Transverse colon (tissue), 4 donors: ENCODE results near the gene USP53. TPM values are rescaled to one million over a fixed set of nuclear protein-coding genes. Genes with fewer than 3 reads are reported as not detected.

ENCODE experiments used
- DNase-seq: peaks from one replicate; pipeline ENCODE4 v3.0.0-alpha.2; 2019
- H3K27ac ChIP-seq, 4 donors: fragments of 200-600 bp; sonication (generic); 2 replicates each; pipeline ENCODE4 v1.5.1; 2016 to 2018; ENCODE audit warnings: inconsistent platforms in 4 of 4
- H3K27me3 ChIP-seq: fragments of 200-600 bp; sonication (generic); 2 replicates; pipeline ENCODE4 v1.5.1; 2017; ENCODE audit warnings: inconsistent platforms
- H3K36me3 ChIP-seq, 4 donors: fragments of 200-600 bp; sonication (generic); 2 replicates each; pipeline ENCODE4 v1.5.1; 2017 to 2019; ENCODE audit warnings: inconsistent platforms in 4 of 4
- H3K4me1 ChIP-seq, 4 donors: fragments of 200-600 bp; sonication (generic); 2 replicates each; pipeline ENCODE4 v1.5.1; 2017 to 2020; ENCODE audit warnings: inconsistent platforms in 4 of 4
- H3K4me3 ChIP-seq, 4 donors: fragments of 200-600 bp; sonication (generic); 1 replicate in 1 of 4; 2 replicates in 3 of 4; pipeline versions ENCODE4 v1.5.1 to v1.6.1; 2017 to 2019; ENCODE audit warnings: inconsistent platforms in 4 of 4
- H3K9me3 ChIP-seq, 2 donors: fragments of 200-600 bp; sonication (generic); 2 replicates each; pipeline ENCODE4 v1.5.1; 2017 to 2019; ENCODE audit warnings: inconsistent platforms in 2 of 2
- CTCF ChIP-seq, 5 experiments: fragments of 200-600 bp in 3 of 5; fragments of 450-650 bp in 2 of 5; sonication (generic) in 3 of 5; IDR thresholded peaks; 1 replicate in 2 of 5; 2 replicates in 3 of 5; pipeline ENCODE4 v1.5.1; 2016 to 2017; ENCODE audit warnings: antibody characterized with exemption in 5 of 5, inconsistent platforms in 3 of 5, mild to moderate bottlenecking in 2 of 5, moderate library complexity in 1 of 5
- EP300 ChIP-seq: sonication (generic); formaldehyde crosslinking; IDR thresholded peaks from one replicate; pipeline ENCODE4 v1.6.1; 2017; ENCODE audit warnings: antibody characterized with exemption, low read depth
- POLR2A ChIP-seq: fragments of 450-650 bp; IDR thresholded peaks from one replicate; pipeline ENCODE4 v1.6.1; 2016; ENCODE audit warnings: antibody characterized with exemption, mild to moderate bottlenecking, moderate library complexity
- POLR2AphosphoS5 ChIP-seq, 3 donors: sonication (generic); formaldehyde crosslinking; IDR thresholded peaks; one replicate each; pipeline ENCODE4 v1.6.1; 2016; ENCODE audit warnings: antibody characterized with exemption in 3 of 3
- WGBS, 2 donors: methylation state at CpG; one replicate each; pipeline ENCODE4 v1.1.5; 2018; ENCODE audit warnings: low coverage in 1 of 2; 5-methylcytosine and 5-hydroxymethylcytosine counted together
- in situ Hi-C, 4 donors: fragments of 200-750 bp; cut with MboI; loops; one replicate each; pipeline versions ENCODE4 v1.15.0 to v1.15.1; 2017; ENCODE audit warnings: low sequenced_read_pairs in 3 of 4, low pct_ligation_motif_present in 1 of 4, low pct_unique_long_range_greater_than_20kb in 1 of 4
- intact Hi-C: fragments of 100-400 bp; cut with DNase I; formaldehyde crosslinking; loops from one replicate; pipeline ENCODE4 v1.15.1; 2023; ENCODE audit warnings: low total_unique reads
- total RNA-seq, 4 donors: library from RNA; depleted of rRNA; stranded (reverse); fragments of >200 nt; gene quantifications; one replicate each; pipeline ENCODE4 v1.1.0, GENCODE V29; 2016

USP53 gene
- total RNA-seq, 4 donors from 2014 or later, result 71.4 to 165 (median 98.5) TPM

GRCh38 chr4:119299741-119300100, 87.2 kb downstream of the USP53 start:
- TF ChIP-seq POLR2AphosphoS5 (IDR thresholded peaks at IDR 0.05), result no peak
- TF ChIP-seq CTCF (IDR thresholded peaks at IDR 0.05), result no peak
- TF ChIP-seq POLR2A, result no peak
- no peak for TF ChIP-seq EP300
- Histone ChIP-seq H3K27me3 (no peaks in the 10 kb centered on the region), H3K4me3 (peak overlapping the region; percentile 39 to 85 (median 62)), H3K9me3 (no peaks in the 10 kb centered on the region), H3K36me3 (peaks cover 0 to 8% (median 0%) of the 10 kb centered on the region in 4 donors), H3K4me1 (peaks cover 6 to 30% (median 27%) of the 10 kb centered on the region in 4 donors), H3K27ac (peak overlapping the region; percentile 94 to 97 (median 94))
- in situ Hi-C loops (loop anchor here in 3 of 4 donors (10.0 to 25.0 kb wide), 5 partner anchors 188 to 562 kb away; partner anchors contain the start of gene PDE5A (in 1 of the 3)), intact Hi-C loops (no loop called here)
- 0% methylated on average over 6 to 9 of the region's 9 CpGs for WGBS, 2 donors
- DNase-seq, result no peak

DNA sequence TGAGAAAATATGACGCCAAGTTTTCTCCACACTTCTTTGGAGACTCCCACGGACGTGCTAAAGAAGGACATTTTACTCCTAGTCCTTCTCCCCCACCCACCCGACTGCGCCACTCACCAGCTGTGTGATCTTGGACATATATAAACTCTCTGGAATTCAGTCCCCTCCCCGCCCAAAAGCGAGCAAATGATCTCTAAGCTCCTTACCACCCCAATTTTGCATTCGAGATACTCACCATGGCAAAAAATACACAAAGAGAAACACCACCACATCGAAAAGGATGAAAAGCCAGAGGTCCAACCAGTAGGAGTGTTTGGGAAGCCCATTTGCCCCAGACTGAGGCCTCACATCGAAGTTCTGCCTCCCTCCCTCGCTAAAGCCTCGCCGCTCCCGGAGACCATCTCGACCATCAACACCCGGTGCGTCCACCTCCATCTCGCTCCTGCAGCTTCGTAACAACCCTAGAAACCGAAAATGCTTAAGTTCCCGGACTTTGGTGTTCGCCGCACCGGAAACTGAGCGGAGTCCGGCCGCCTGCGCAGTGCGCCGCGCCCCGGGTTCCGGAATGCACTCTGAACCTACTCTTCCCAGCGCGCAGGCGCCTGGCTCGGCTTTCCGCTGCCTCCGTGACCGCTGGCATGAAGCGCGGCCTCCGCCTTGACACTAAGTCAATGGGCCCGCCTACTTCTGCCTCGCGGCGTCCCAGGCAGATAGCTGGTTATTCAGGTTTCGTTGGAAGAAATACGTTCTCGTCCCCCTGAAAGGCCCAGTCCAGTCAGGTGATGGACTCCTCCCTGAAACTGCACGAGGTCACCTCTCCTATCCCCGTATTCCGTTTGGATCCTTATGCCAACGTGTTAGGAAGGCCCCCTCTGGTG, 87.8 kb downstream of the USP53 start:
- whole genome bisulfite sequencing, 2 donors, result 0% methylated on average over 8 to 54 of the region's 54 CpGs
- in situ Hi-C loops, result loop anchor here in 2 of 4 donors (10.0 to 25.0 kb wide), 3 partner anchors 187 to 337 kb away; partner anchors contain the start of gene PDE5A (in 1 of the 2)

DNA sequence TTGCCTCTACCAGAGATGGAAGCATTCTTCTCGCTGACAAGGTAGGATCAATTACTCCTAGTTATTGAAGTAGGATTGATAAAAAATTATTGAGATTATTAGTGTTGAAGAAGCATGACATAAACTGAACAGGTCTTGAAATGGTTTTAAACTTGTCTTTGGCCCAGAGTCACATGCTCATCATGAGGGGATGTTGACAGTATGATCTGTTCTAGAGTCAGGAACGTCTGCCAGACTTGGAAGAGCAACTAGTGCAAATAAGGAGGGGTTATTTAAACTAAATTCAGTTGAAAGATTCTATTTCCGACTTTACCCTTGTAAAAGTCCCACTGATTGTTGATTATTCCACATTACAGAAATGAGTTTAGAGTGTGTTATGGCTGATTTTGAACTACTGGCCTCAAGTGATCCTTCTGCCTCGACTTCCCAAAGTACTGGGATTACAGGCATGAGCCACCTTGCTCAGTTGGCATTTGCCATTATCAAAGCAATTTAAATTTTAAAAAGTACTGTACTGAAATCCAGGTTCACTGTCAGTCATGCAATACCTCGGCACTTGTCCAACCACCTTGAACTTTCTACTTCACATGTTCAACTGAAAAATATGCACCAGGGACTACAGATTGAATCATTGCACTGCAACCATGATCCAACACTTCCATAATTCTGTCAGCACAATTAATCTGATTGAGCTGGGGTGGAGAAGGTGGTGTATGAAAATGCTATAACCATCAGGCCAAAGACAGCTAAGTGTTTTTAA, 89.7 kb downstream of the USP53 start:
- DNase-seq, result no peak
- Histone ChIP-seq H3K27ac (no peak overlapping the region), H3K4me1 (peaks cover 6 to 29% (median 27%) of the 10 kb centered on the region in 4 donors), H3K9me3 (no peaks in the 10 kb centered on the region), H3K27me3 (no peaks in the 10 kb centered on the region), H3K36me3 (no peaks in the 10 kb centered on the region), H3K4me3 (no peak overlapping the region)
- intact Hi-C loops, result no loop called here
- TF ChIP-seq EP300 (no peak), POLR2A (no peak), CTCF (IDR thresholded peaks at IDR 0.05) (no peak), POLR2AphosphoS5 (IDR thresholded peaks at IDR 0.05) (no peak)
- 61 to 75% methylated on average over 4 to 5 of the region's 5 CpGs for WGBS, 2 donors
- in situ Hi-C loops, result loop anchor here in 2 of 4 donors (10.0 to 25.0 kb wide), 3 partner anchors 185 to 335 kb away; partner anchors contain the start of gene PDE5A (in 1 of the 2)

More for the DNA sequence above, 87.8 kb downstream of the USP53 start:
- Histone ChIP-seq H3K36me3 (peaks cover 0 to 8% (median 0%) of the 10 kb centered on the region in 4 donors), H3K9me3 (no peaks in the 10 kb centered on the region), H3K27ac (peak overlapping the region; percentile 94 to 97 (median 94)), H3K27me3 (no peaks in the 10 kb centered on the region), H3K4me1 (peaks cover 6 to 30% (median 27%) of the 10 kb centered on the region in 4 donors), H3K4me3 (peak overlapping the region; percentile 39 to 85 (median 62))
- intact Hi-C loops, result no loop called here
- peak in 2 of 5 experiments; percentile 9 to 40 for TF ChIP-seq CTCF (IDR thresholded peaks at IDR 0.05)
- peak; percentile 91 for TF ChIP-seq POLR2A
- TF ChIP-seq EP300, result peak; percentile 7
- TF ChIP-seq POLR2AphosphoS5 (IDR thresholded peaks at IDR 0.05), result peak; percentile 86 to 93 (median 92)
- peak; percentile 97 for DNase-seq
